ENCODE measurements around the gene GALNT11.

GALNT11 gene

GRCh38 chr7:152120210-152120609 is 94.7 kb downstream of the GALNT11 start:
- DNase-seq (ENCODE audit: low spot score) = no peak

- DNase-seq (ENCODE audit: low spot score) = no peak
Measured at GRCh38 chr7:152120776-152121175, 95.3 kb downstream of the GALNT11 start.

GRCh38 chr7:152121432-152121831 is 96.0 kb downstream of the GALNT11 start:
- no peak for DNase-seq (ENCODE audit: low spot score)

GRCh38 chr7:152122540-152122939 is 97.1 kb downstream of the GALNT11 start:
- no peak for DNase-seq (ENCODE audit: low spot score)

- no peak for DNase-seq (ENCODE audit: low spot score)
Measured at GRCh38 chr7:152126741-152127140, 101.3 kb downstream of the GALNT11 start.

GRCh38 chr7:152127229-152127628 is 101.8 kb downstream of the GALNT11 start:
- DNase-seq (ENCODE audit: low spot score) = no peak

GRCh38 chr7:152128252-152128651 is 102.8 kb downstream of the GALNT11 start:
- DNase-seq (ENCODE audit: low spot score) = no peak

GRCh38 chr7:152128741-152129461 is 103.4 kb downstream of the GALNT11 start:
- no peak for DNase-seq (ENCODE audit: low spot score)

- no peak for DNase-seq (ENCODE audit: low spot score)
Measured at GRCh38 chr7:152129682-152130081, 104.2 kb downstream of the GALNT11 start.

GRCh38 chr7:152130658-152131590 is 105.5 kb downstream of the GALNT11 start:
- no peak for DNase-seq (ENCODE audit: low spot score)

GRCh38 chr7:152131981-152132494 is 106.6 kb downstream of the GALNT11 start:
- DNase-seq (ENCODE audit: low spot score) = no peak

GRCh38 chr7:152132812-152133211 is 107.3 kb downstream of the GALNT11 start:
- no peak for DNase-seq (ENCODE audit: low spot score)

GRCh38 chr7:152133804-152134203 is 108.3 kb downstream of the GALNT11 start:
- no peak for DNase-seq (ENCODE audit: low spot score)

GRCh38 chr7:152136686-152137085 is 111.2 kb downstream of the GALNT11 start:
- DNase-seq (ENCODE audit: low spot score) = no peak

- no peak for DNase-seq (ENCODE audit: low spot score)
Measured at GRCh38 chr7:152137476-152138025, 112.1 kb downstream of the GALNT11 start.

GRCh38 chr7:152140067-152140466 is 114.6 kb downstream of the GALNT11 start:
- DNase-seq (ENCODE audit: low spot score) = no peak

GRCh38 chr7:152140560-152140959 is 115.1 kb downstream of the GALNT11 start:
- no peak for DNase-seq (ENCODE audit: low spot score)

GRCh38 chr7:152142976-152143595 is 117.6 kb downstream of the GALNT11 start:
- no peak for DNase-seq (ENCODE audit: low spot score)

- DNase-seq (ENCODE audit: low spot score) = no peak
Measured at GRCh38 chr7:152144557-152145245, 119.2 kb downstream of the GALNT11 start.

- DNase-seq (ENCODE audit: low spot score) = peak; percentile 66
Measured at GRCh38 chr7:152145853-152146466, 120.5 kb downstream of the GALNT11 start.

- DNase-seq (ENCODE audit: low spot score) = no peak
Measured at GRCh38 chr7:152148706-152149105, 123.2 kb downstream of the GALNT11 start.

Data from Ammon's horn (tissue), 1 donor.